NK-92 (cell line): Measurements from ENCODE around the gene HECTD4.
"Not testable (repeated sequence)": the region's sequence is repeated elsewhere in the genome, so short reads cannot be mapped to it uniquely, and the experiment has no call there.

ENCODE experiments used
- DNase-seq: peaks from one replicate; lab custom pipeline; 2025; ENCODE audit not compliant: unreplicated experiment; lab: John Stamatoyannopoulos, UW

HECTD4 gene

GRCh38 chr12:112283546-112283945 lies 98.7 kb downstream of the HECTD4 start:
- DNase-seq: no peak

- no peak for DNase-seq
Observed at GRCh38 chr12:112282920-112283319, 99.3 kb downstream of the HECTD4 start.

GRCh38 chr12:112275836-112276235 lies 106.4 kb downstream of the HECTD4 start:
- no peak for DNase-seq

GRCh38 chr12:112275207-112275606 lies 107.0 kb downstream of the HECTD4 start:
- DNase-seq: no peak

GRCh38 chr12:112270673-112271072 lies 111.6 kb downstream of the HECTD4 start:
- no peak for DNase-seq

- no peak for DNase-seq
Observed at GRCh38 chr12:112266473-112266872, 115.8 kb downstream of the HECTD4 start.

GRCh38 chr12:112261559-112261958 lies 120.7 kb downstream of the HECTD4 start:
- DNase-seq: no peak

- no peak for DNase-seq
Observed at GRCh38 chr12:112258926-112259325, 123.3 kb downstream of the HECTD4 start.

GRCh38 chr12:112256780-112257179 lies 125.5 kb downstream of the HECTD4 start:
- no peak for DNase-seq

GRCh38 chr12:112252184-112252583 lies 130.0 kb downstream of the HECTD4 start:
- no peak for DNase-seq

- DNase-seq: not testable (repeated sequence)
Observed at GRCh38 chr12:112244902-112245301, 137.3 kb downstream of the HECTD4 start.

- DNase-seq: no peak
Observed at GRCh38 chr12:112243255-112244110, 138.7 kb downstream of the HECTD4 start.

GRCh38 chr12:112241176-112241575 lies 141.1 kb downstream of the HECTD4 start:
- no peak for DNase-seq

- DNase-seq: no peak
Observed at GRCh38 chr12:112239881-112240280, 142.3 kb downstream of the HECTD4 start.

GRCh38 chr12:112239020-112239419 lies 143.2 kb downstream of the HECTD4 start:
- DNase-seq: no peak

- DNase-seq: no peak
Observed at GRCh38 chr12:112238441-112238840, 143.8 kb downstream of the HECTD4 start.

GRCh38 chr12:112236786-112237185 lies 145.4 kb downstream of the HECTD4 start:
- no peak for DNase-seq

- no peak for DNase-seq
Observed at GRCh38 chr12:112236386-112236785, 145.8 kb downstream of the HECTD4 start.

- no peak for DNase-seq
Observed at GRCh38 chr12:112234303-112234702, 147.9 kb downstream of the HECTD4 start.

GRCh38 chr12:112233242-112233641 lies 149.0 kb downstream of the HECTD4 start:
- DNase-seq: no peak

- DNase-seq: no peak
Observed at GRCh38 chr12:112230136-112230535, 152.1 kb downstream of the HECTD4 start.

GRCh38 chr12:112226768-112227167 lies 155.5 kb downstream of the HECTD4 start:
- no peak for DNase-seq

GRCh38 chr12:112220628-112221027 lies 161.6 kb downstream of the HECTD4 start:
- DNase-seq: not testable (repeated sequence)
